Gastrocnemius medialis (tissue), 4 donors: ENCODE measurements around the gene PHACTR1.

ENCODE experiments used
- CTCF ChIP-seq, 5 experiments: fragments of 450-650 bp in 3 of 5; fragments of 200-600 bp in 2 of 5; sonication (generic) in 2 of 5; IDR thresholded peaks in 4 of 5; conservative IDR thresholded peaks in 1 of 5; 1 replicate in 4 of 5; 2 replicates in 1 of 5; pipeline ENCODE4 v1.5.1; 2016 to 2019; ENCODE audit warnings: antibody characterized with exemption in 5 of 5, mild to moderate bottlenecking in 3 of 5, moderate library complexity in 3 of 5
- POLR2A ChIP-seq, 2 donors: fragments of 450-650 bp; IDR thresholded peaks; one replicate each; pipeline ENCODE4 v1.6.1; 2017; ENCODE audit warnings: antibody characterized with exemption in 2 of 2, mild to moderate bottlenecking in 2 of 2, moderate library complexity in 2 of 2

- no peak for TF ChIP-seq POLR2A (IDR thresholded peaks at IDR 0.05)
- no peak for TF ChIP-seq CTCF (IDR thresholded peaks at IDR 0.05 in 4 of 5, conservative IDR thresholded peaks at IDR 0.05 in 1 of 5)
Measured at GRCh38 chr6:13188306-13188705, 471.7 kb downstream of the PHACTR1 start.
